A549 (cell line): ENCODE data around the gene POP4.

Experiments
- BHLHE40 ChIP-seq: IDR thresholded peaks from 2 replicates; pipeline ENCODE4 v1.6.1; 2012; ENCODE audit warnings: low read depth, low read length, inconsistent platforms
- CBX2 ChIP-seq: fragments of 200-600 bp; sonication (generic); IDR thresholded peaks from 2 replicates; pipeline ENCODE4 v1.6.1; 2016; ENCODE audit warnings: low read depth, mild to moderate bottlenecking, borderline replicate concordance
- HDAC2 ChIP-seq: fragments of 200-600 bp; sonication (generic); IDR thresholded peaks from 2 replicates; pipeline ENCODE4 v1.6.1; 2016
- MAZ ChIP-seq: fragments of 150-350 bp; IDR thresholded peaks from 2 replicates; pipeline ENCODE4 v1.6.1; 2014; ENCODE audit warnings: antibody characterized with exemption, low read depth, low read length, borderline replicate concordance
- POLR2A ChIP-seq: IDR thresholded peaks from 2 replicates; pipeline ENCODE4 v1.6.1; 2012; ENCODE audit warnings: mild to moderate bottlenecking, low read length
- RAD21 ChIP-seq, 2 experiments: fragments of >200 bp in 1 of 2; sonication (Bioruptor Twin) in 1 of 2; formaldehyde crosslinking in 1 of 2; IDR thresholded peaks in 1 of 2; conservative IDR thresholded peaks in 1 of 2; 2 replicates in 1 of 2; 3 replicates in 1 of 2; pipeline ENCODE4 v1.6.1; 2012 to 2018; ENCODE audit warnings: inconsistent platforms in 1 of 2
- SMC3 ChIP-seq: fragments of >200 bp; sonication (Bioruptor Twin); formaldehyde crosslinking; IDR thresholded peaks from 3 replicates; pipeline ENCODE4 v1.6.1; 2018; ENCODE audit warnings: inconsistent platforms
- TF ChIP-seq, protein P1 (sequence below): fragments of >200 bp; sonication (Bioruptor Twin); formaldehyde crosslinking; IDR thresholded peaks from 3 replicates; pipeline ENCODE4 v1.5.1; 2016

DNA sequence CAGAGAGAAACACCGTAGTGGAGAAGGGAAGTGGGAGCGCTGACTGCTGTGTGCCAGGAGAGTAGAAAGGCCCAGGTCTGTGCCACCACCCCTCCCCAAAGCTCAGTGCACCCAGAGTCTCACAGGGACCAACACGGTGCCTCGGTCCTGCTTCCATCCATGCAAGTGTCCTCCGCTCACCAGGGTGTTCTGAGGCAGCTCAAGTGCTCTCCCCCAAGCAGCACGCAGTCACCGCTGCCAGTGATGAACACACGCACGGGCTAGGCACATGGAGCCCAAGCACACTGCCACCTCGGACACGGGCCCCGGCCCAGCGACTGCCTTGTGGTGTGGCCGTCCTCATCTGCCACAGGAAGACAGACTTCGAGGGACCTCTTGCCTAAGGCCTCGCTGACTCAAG, 10.5 kb downstream of the POP4 start:
- TF ChIP-seq, protein P1, sequence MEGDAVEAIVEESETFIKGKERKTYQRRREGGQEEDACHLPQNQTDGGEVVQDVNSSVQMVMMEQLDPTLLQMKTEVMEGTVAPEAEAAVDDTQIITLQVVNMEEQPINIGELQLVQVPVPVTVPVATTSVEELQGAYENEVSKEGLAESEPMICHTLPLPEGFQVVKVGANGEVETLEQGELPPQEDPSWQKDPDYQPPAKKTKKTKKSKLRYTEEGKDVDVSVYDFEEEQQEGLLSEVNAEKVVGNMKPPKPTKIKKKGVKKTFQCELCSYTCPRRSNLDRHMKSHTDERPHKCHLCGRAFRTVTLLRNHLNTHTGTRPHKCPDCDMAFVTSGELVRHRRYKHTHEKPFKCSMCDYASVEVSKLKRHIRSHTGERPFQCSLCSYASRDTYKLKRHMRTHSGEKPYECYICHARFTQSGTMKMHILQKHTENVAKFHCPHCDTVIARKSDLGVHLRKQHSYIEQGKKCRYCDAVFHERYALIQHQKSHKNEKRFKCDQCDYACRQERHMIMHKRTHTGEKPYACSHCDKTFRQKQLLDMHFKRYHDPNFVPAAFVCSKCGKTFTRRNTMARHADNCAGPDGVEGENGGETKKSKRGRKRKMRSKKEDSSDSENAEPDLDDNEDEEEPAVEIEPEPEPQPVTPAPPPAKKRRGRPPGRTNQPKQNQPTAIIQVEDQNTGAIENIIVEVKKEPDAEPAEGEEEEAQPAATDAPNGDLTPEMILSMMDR = no peak
- TF ChIP-seq BHLHE40 (no peak), POLR2A (no peak), MAZ (no peak), HDAC2 (no peak), RAD21 (conservative IDR thresholded peaks at IDR 0.05 in 1 of 2, IDR thresholded peaks at IDR 0.05 in 1 of 2) (no peak), CBX2 (no peak), SMC3 (no peak)
